Lung microvascular endothelial cell (primary cell): ENCODE measurements around the gene PTPRN2. TPM values are rescaled to one million over a fixed set of nuclear protein-coding genes. Genes with fewer than 3 reads are reported as not detected.
A peak's percentile ranks its signal among the peaks of the same experiment; 100 is the strongest.

Experiments
- DNase-seq, 2 donors: peaks; one replicate each; pipeline versions ENCODE4 v3.0.0 to v3.0.0-alpha.2; 2010; ENCODE audit warnings: low read depth in 2 of 2
- total RNA-seq: library from RNA; depleted of rRNA; stranded (reverse); fragments of >200 nt; gene quantifications from 2 replicates; pipeline ENCODE4 v1.2.1, GENCODE V29; 2014

PTPRN2 gene
- total RNA-seq, 1 donor from 2014 or later: 4.6 TPM

GRCh38 chr7:158372400-158373342 is 215.0 kb downstream of the PTPRN2 start:
- no peak for DNase-seq

- DNase-seq: no peak
These were observed 215.8 kb downstream of the PTPRN2 start for GRCh38 chr7:158371856-158372255.

GRCh38 chr7:158369866-158370265 is 217.8 kb downstream of the PTPRN2 start:
- DNase-seq: no peak

GRCh38 chr7:158369290-158369689 is 218.3 kb downstream of the PTPRN2 start:
- no peak for DNase-seq

GRCh38 chr7:158368449-158368848 is 219.2 kb downstream of the PTPRN2 start:
- no peak for DNase-seq

GRCh38 chr7:158367634-158367982 is 220.0 kb downstream of the PTPRN2 start:
- DNase-seq: no peak

GRCh38 chr7:158366916-158367633 is 220.5 kb downstream of the PTPRN2 start:
- no peak for DNase-seq

GRCh38 chr7:158366346-158366745 is 221.3 kb downstream of the PTPRN2 start:
- no peak for DNase-seq

GRCh38 chr7:158365267-158365666 is 222.4 kb downstream of the PTPRN2 start:
- DNase-seq: no peak

GRCh38 chr7:158364451-158364850 is 223.2 kb downstream of the PTPRN2 start:
- DNase-seq: no peak

GRCh38 chr7:158362912-158363905 is 224.4 kb downstream of the PTPRN2 start:
- DNase-seq: no peak

GRCh38 chr7:158362001-158362400 is 225.6 kb downstream of the PTPRN2 start:
- DNase-seq: no peak

GRCh38 chr7:158361326-158361946 is 226.2 kb downstream of the PTPRN2 start:
- no peak for DNase-seq

- no peak for DNase-seq
These were observed 228.5 kb downstream of the PTPRN2 start for GRCh38 chr7:158358926-158359645.

- DNase-seq: no peak
These were observed 229.5 kb downstream of the PTPRN2 start for GRCh38 chr7:158357898-158358821.

GRCh38 chr7:158357106-158357897 is 230.3 kb downstream of the PTPRN2 start:
- DNase-seq: no peak

GRCh38 chr7:158356454-158356853 is 231.2 kb downstream of the PTPRN2 start:
- DNase-seq: no peak

- DNase-seq: peak in 1 of 2 donors; percentile 3
These were observed 232.1 kb downstream of the PTPRN2 start for GRCh38 chr7:158355456-158356065.
